Measurements from ENCODE around the gene WNK2. TPM values are rescaled to one million over a fixed set of nuclear protein-coding genes. Genes with fewer than 3 reads are reported as not detected.

Gene WNK2
- polyA plus RNA-seq, 2 of the 4 experiments (the other 2 are of a cell fraction): 2.1 to 6.7 TPM

- TF ChIP-seq REST (IDR thresholded peaks at IDR 0.05) (no peak), JUN (IDR thresholded peaks at IDR 0.05) (no peak), SREBF2 (IDR thresholded peaks at IDR 0.05) (no peak), HOXB13 (CRISPR knock-in tag; IDR thresholded peaks at IDR 0.05; ENCODE audit: low read depth) (no peak), TP53 (CRISPR knock-in tag; IDR thresholded peaks at IDR 0.05) (no peak), RARB (CRISPR knock-in tag; IDR thresholded peaks at IDR 0.05) (no peak), ESRRA (IDR thresholded peaks at IDR 0.05; ENCODE audit: borderline replicate concordance, low read length) (no peak), CHD2 (IDR thresholded peaks at IDR 0.05; ENCODE audit: low read length, partially characterized antibody) (no peak), HDAC2 (IDR thresholded peaks at IDR 0.05) (no peak), NR3C1 (IDR thresholded peaks at IDR 0.05) (no peak), ZSCAN20 (CRISPR knock-in tag; IDR thresholded peaks at IDR 0.05) (no peak), CEBPB (IDR thresholded peaks at IDR 0.05) (no peak), BCL3 (IDR thresholded peaks at IDR 0.05) (no peak)
Measured at GRCh38 chr9:93203026-93203717, 19.2 kb downstream of the WNK2 start (continued).

GRCh38 chr9:93203718-93204469 is 20.0 kb downstream of the WNK2 start:
- WGBS (ENCODE audit: missing lambda C conversion rate): 83% methylated on average over 15 of the region's 15 CpGs
- TF ChIP-seq FOSL2 (IDR thresholded peaks at IDR 0.05) (no peak), FOSL2 (CRISPR knock-in tag; IDR thresholded peaks at IDR 0.05) (no peak), ZFP36 (IDR thresholded peaks at IDR 0.05; ENCODE audit: borderline replicate concordance, partially characterized antibody) (peak; percentile 2)
- no peak overlapping the region for H3K4me2 ChIP-seq
- H3K4me3 ChIP-seq: no peak overlapping the region
- no peaks in the 10 kb centered on the region for H3K9me3 ChIP-seq
- ATAC-seq (no peak), FAIRE-seq (no peak), DNase-seq (ENCODE audit: low read depth in 1 of 2, low spot score in 1 of 2) (no peak)
- ChIA-PET CTCF (interaction anchor here (0.8 kb wide), 1 partner anchor 21 kb away, joined by 3 read pairs; no protein-coding TSS in a partner anchor), POLR2A (no interaction called here)
- H3K27ac ChIP-seq: no peak overlapping the region
- peaks cover 12% of the 10 kb centered on the region; the same call in 2 of the 3 replicates for H3K4me1 ChIP-seq

GRCh38 chr9:93204470-93205043 is 20.6 kb downstream of the WNK2 start:
- FAIRE-seq (no peak), DNase-seq (ENCODE audit: low read depth in 1 of 2, low spot score in 1 of 2) (no peak), ATAC-seq (peak in 1 of 2 experiments; percentile 26; a peak in 3 of 6 replicates)
- H3K4me3 ChIP-seq: no peak overlapping the region
- 77% methylated on average over 4 of the region's 4 CpGs for WGBS (ENCODE audit: missing lambda C conversion rate)
- no peak overlapping the region for H3K4me2 ChIP-seq
- H3K9me3 ChIP-seq: no peaks in the 10 kb centered on the region
- H3K4me1 ChIP-seq: peaks cover 12% of the 10 kb centered on the region; the same call in 2 of the 3 replicates
- POLR2A ChIA-PET: no interaction called here
- no peak overlapping the region for H3K27ac ChIP-seq
- CTCF ChIA-PET: interaction anchor here (0.7 to 1.5 kb wide), 2 partner anchors 26 to 98 kb away, joined by 3 to 4 read pairs; no protein-coding TSS in a partner anchor
- TF ChIP-seq ELK1 (IDR thresholded peaks at IDR 0.05; ENCODE audit: low read depth, low read length) (no peak), ESRRA (IDR thresholded peaks at IDR 0.05; ENCODE audit: borderline replicate concordance, low read length) (no peak), SMC3 (IDR thresholded peaks at IDR 0.05) (no peak), NPAS2 (CRISPR knock-in tag; IDR thresholded peaks at IDR 0.05; ENCODE audit: borderline replicate concordance) (no peak), MAZ (IDR thresholded peaks at IDR 0.05; ENCODE audit: borderline replicate concordance, low read depth, low read length) (no peak), HOXB5 (CRISPR knock-in tag; IDR thresholded peaks at IDR 0.05) (no peak), POLR2AphosphoS2 (conservative IDR thresholded peaks at IDR 0.05; ENCODE audit: low read length) (no peak), EP300 (IDR thresholded peaks at IDR 0.05) (no peak), ZC3H11A (IDR thresholded peaks at IDR 0.05) (no peak), MYC (IDR thresholded peaks at IDR 0.05; ENCODE audit: borderline replicate concordance, low read length) (no peak), ZNF302 (CRISPR knock-in tag; IDR thresholded peaks at IDR 0.05) (no peak), CTCF (IDR thresholded peaks at IDR 0.05) (no peak), ZSCAN20 (CRISPR knock-in tag; IDR thresholded peaks at IDR 0.05) (no peak), RARB (CRISPR knock-in tag; IDR thresholded peaks at IDR 0.05) (no peak)
